HepG2 (cell line): Measurements from ENCODE around the gene STK32A. TPM values are rescaled to one million over a fixed set of nuclear protein-coding genes. Genes with fewer than 3 reads are reported as not detected.

Experiments used
- ATAC-seq: fragments of 200-7000 bp; cut with Tn5 transposase; 3 replicates; pipeline ENCODE4 v1.9.1; 2020; ENCODE audit warnings: mild to moderate bottlenecking, moderate library complexity
- BruUV-seq: library from RNA; stranded (reverse); fragments of 400-500 nt; replicated peaks from 2 replicates; lab custom pipeline; 2021; lab: Mats Ljungman, UMichigan
- CTCF ChIA-PET: fragments of 300-600 bp; formaldehyde crosslinking; extraction: SDS; loops from one replicate; lab custom pipeline; 2021; ENCODE audit warnings: low total read pairs, inconsistent platforms, low intra/inter-chr PET ratio; lab: Yijun Ruan, JAX
- POLR2A ChIA-PET: fragments of 350-600 bp; sonication (Branson Sonifier 250); formaldehyde crosslinking; loops from one replicate; lab custom pipeline; 2020; ENCODE audit warnings: antibody characterized with exemption, inconsistent platforms; lab: Yijun Ruan, JAX
- DNase-seq: peaks from one replicate; pipeline ENCODE4 v3.0.0-alpha.2; 2015; ENCODE audit warnings: low spot score
- FAIRE-seq: peaks from 3 replicates; lab custom pipeline; 2011; peaks lifted over from hg19 to GRCh38; lab: Jason Lieb, UNC
- H2AFZ ChIP-seq: one replicate; pipeline ENCODE4 v1.6.1; 2011; ENCODE audit warnings: low read length, inconsistent platforms
- H3K27ac ChIP-seq: fragments of 300-600 bp; 3 replicates; pipeline ENCODE4 v1.8.0; 2011; ENCODE audit warnings: mixed run types, mild to moderate bottlenecking, mixed read lengths, low read length, inconsistent platforms; ENCODE audit not compliant: insufficient read depth; ENCODE audit errors: extremely low read length
- H3K27me3 ChIP-seq, 2 experiments: fragments of 200-600 bp in 1 of 2; 2 replicates in 1 of 2; 3 replicates in 1 of 2; pipeline versions ENCODE4 v1.6.0 to v1.8.0; 2011; ENCODE audit warnings: low read length in 2 of 2, mild to moderate bottlenecking in 2 of 2, moderate library complexity in 2 of 2, inconsistent platforms in 1 of 2; ENCODE audit not compliant: insufficient read depth in 2 of 2, control insufficient read depth in 1 of 2
- H3K36me3 ChIP-seq, 2 experiments: fragments of 200-600 bp in 1 of 2; replicated peaks in 1 of 2; 2 replicates in 1 of 2; 3 replicates in 1 of 2; pipeline versions ENCODE4 v1.5.1 to v1.8.0; 2011; ENCODE audit warnings: low read length in 2 of 2, inconsistent platforms in 1 of 2; ENCODE audit not compliant: insufficient read depth in 2 of 2, control insufficient read depth in 1 of 2
- H3K4me1 ChIP-seq: 2 replicates; pipeline ENCODE4 v1.5.1; 2012; ENCODE audit warnings: low read length, inconsistent platforms; ENCODE audit not compliant: insufficient read depth
- H3K4me2 ChIP-seq: 2 replicates; pipeline ENCODE4 v1.6.0; 2011; ENCODE audit warnings: low read depth, low read length, inconsistent platforms
- H3K4me3 ChIP-seq, 3 experiments: fragments of 200-600 bp in 1 of 3; sonication (generic), shearing (Covaris generic) in 1 of 3; replicated peaks in 1 of 3; 2 replicates each; pipeline ENCODE4 v1.5.1; 2011 to 2016; ENCODE audit warnings: low read length in 3 of 3, inconsistent platforms in 2 of 3, low read depth in 2 of 3, mild to moderate bottlenecking in 2 of 3, control low read depth in 1 of 3, mixed read lengths in 1 of 3; ENCODE audit not compliant: insufficient read depth in 1 of 3
- H3K79me2 ChIP-seq: one replicate; pipeline ENCODE4 v1.6.1; 2011; ENCODE audit warnings: low read length, inconsistent platforms; ENCODE audit not compliant: insufficient read depth
- H3K9ac ChIP-seq: 2 replicates; pipeline ENCODE4 v1.6.0; 2011; ENCODE audit warnings: mild to moderate bottlenecking, low read depth, low read length, inconsistent platforms; ENCODE audit not compliant: insufficient read depth
- H3K9me3 ChIP-seq: 2 replicates; pipeline ENCODE4 v1.5.1; 2012; ENCODE audit warnings: mild to moderate bottlenecking, low read length
- H4K20me1 ChIP-seq: 2 replicates; pipeline ENCODE4 v1.6.0; 2011; ENCODE audit warnings: inconsistent platforms, mild to moderate bottlenecking, low read length, moderate library complexity; ENCODE audit not compliant: insufficient read depth
- ISX ChIP-seq: sonication (generic); formaldehyde crosslinking; conservative IDR thresholded peaks from 2 replicates; pipeline ENCODE4 v1.5.0; 2020; ENCODE audit warnings: missing genetic modification reagents
- MYC ChIP-seq: sonication (generic); formaldehyde crosslinking; IDR thresholded peaks from 2 replicates; pipeline ENCODE4 v1.9.0; 2021; ENCODE audit warnings: missing genetic modification reagents, borderline replicate concordance
- NKX3-1 ChIP-seq: sonication (generic); formaldehyde crosslinking; IDR thresholded peaks from 2 replicates; pipeline ENCODE4 v1.5.0; 2020; ENCODE audit warnings: missing genetic modification reagents
- RAD51 ChIP-seq: fragments of 450-650 bp; IDR thresholded peaks from 2 replicates; pipeline ENCODE4 v1.6.1; 2016; ENCODE audit warnings: borderline replicate concordance
- ZNF674 ChIP-seq: sonication (generic); formaldehyde crosslinking; IDR thresholded peaks from 2 replicates; pipeline ENCODE4 v1.5.0; 2020; ENCODE audit warnings: low read depth, mild to moderate bottlenecking, missing genetic modification reagents
- ZNF768 ChIP-seq: sonication (generic); formaldehyde crosslinking; IDR thresholded peaks from 2 replicates; pipeline ENCODE4 v1.4.0; 2020; ENCODE audit warnings: missing genetic modification reagents
- ZNF780A ChIP-seq: sonication (generic); formaldehyde crosslinking; IDR thresholded peaks from 2 replicates; pipeline ENCODE4 v1.8.0; 2022; ENCODE audit warnings: mild to moderate bottlenecking, missing genetic modification reagents, moderate library complexity
- WGBS: methylation state at CpG from one replicate; pipeline ENCODE4 v1.1.6; 2017; ENCODE audit warnings: low lambda C conversion rate; 5-methylcytosine and 5-hydroxymethylcytosine counted together
- in situ Hi-C: cut with HindIII; loops from 2 replicates; pipeline ENCODE4 v1.10.0; 2017; ENCODE audit warnings: low pct_unique_long_range_greater_than_20kb; ENCODE audit not compliant: extremely low pct_ligation_motif_present
- intact Hi-C: fragments of 100-400 bp; cut with micrococcal nuclease; formaldehyde crosslinking; loops from one replicate; pipeline ENCODE4 v1.10.0; 2022; ENCODE audit not compliant: unreplicated experiment
- polyA plus RNA-seq, 8 experiments: library from polyadenylated mRNA; depleted of rRNA in 3 of 8; stranded (reverse) in 7 of 8; unstranded in 1 of 8; fragments of >200 nt; fragmentation: Illumina TruSeq in 4 of 8; extraction: Trizol in 4 of 8; gene quantifications; 2 replicates each; pipeline versions ENCODE4 v1.2.1 to v1.2.3, GENCODE V29; 2011 to 2016; ENCODE audit warnings: low read depth in 4 of 8, missing spikeins in 1 of 8, mixed read lengths in 1 of 8; ENCODE audit not compliant: insufficient read depth in 1 of 8
- total RNA-seq, 5 experiments: library from RNA; depleted of rRNA; stranded (reverse); fragments of >200 nt; fragmentation: Illumina TruSeq; extraction: Trizol; gene quantifications; 2 replicates each; pipeline ENCODE4 v1.2.3, GENCODE V29; 2016; ENCODE audit warnings: low read depth in 1 of 5
- TF ChIP-seq, protein P1 (sequence below): sonication (generic); formaldehyde crosslinking; IDR thresholded peaks from 2 replicates; pipeline ENCODE4 v1.5.0; 2020; ENCODE audit warnings: mild to moderate bottlenecking, missing genetic modification reagents, moderate library complexity
- TF ChIP-seq, protein P2 (sequence below): sonication (generic); formaldehyde crosslinking; conservative IDR thresholded peaks from 2 replicates; pipeline ENCODE4 v1.4.0; 2020; ENCODE audit warnings: missing genetic modification reagents
- TF ChIP-seq, protein P3 (sequence below): sonication (generic); formaldehyde crosslinking; IDR thresholded peaks from 2 replicates; pipeline ENCODE4 v1.5.0; 2020; ENCODE audit warnings: missing genetic modification reagents, mild to moderate bottlenecking, borderline replicate concordance
- TF ChIP-seq, protein P4 (sequence below): sonication (generic); formaldehyde crosslinking; IDR thresholded peaks from 2 replicates; pipeline ENCODE4 v1.5.0; 2020; ENCODE audit warnings: mild to moderate bottlenecking, missing genetic modification reagents

STK32A gene
- total and polyA plus RNA-seq, 2 of the 13 experiments (the other 11 are each of a cell fraction or from before 2014, with no cell fraction given), result not detected

DNA sequence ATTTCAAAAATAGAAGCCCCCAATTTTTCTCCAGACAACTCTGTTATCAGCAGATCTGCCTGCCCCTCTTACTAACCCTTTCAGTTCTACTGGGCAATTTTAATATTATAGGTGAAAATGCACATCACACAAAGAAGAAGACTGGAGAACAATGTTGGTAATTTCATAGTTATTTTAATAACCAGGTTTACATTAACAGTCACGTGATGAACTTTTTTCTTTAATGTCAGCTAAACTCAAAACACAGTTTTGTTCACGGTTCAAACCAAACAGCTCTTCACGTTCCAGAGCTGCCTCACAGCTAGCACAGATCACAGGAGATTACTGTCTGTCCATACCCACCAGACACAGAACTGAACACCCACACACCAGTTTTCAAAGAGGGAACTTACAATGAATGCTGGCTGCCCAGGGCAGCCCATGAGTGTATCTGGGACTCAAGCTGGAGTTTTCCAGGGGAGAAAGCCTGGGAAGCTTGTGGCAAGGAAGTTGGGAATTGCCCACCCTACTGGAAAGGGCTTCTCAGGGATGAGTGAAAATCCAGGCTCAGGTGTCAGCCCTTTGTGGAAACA, 155.9 kb downstream of the STK32A start:
- ChIA-PET CTCF (no interaction called here), POLR2A (no interaction called here)
- Histone ChIP-seq H3K4me1 (no peaks in the 10 kb centered on the region), H3K27me3 (0 out of 5 replicates have a peak, but pooled peaks cover 0 to 4% of the 10 kb centered on the region in 2 experiments), H3K9me3 (no peaks in the 10 kb centered on the region), H3K4me2 (no peak overlapping the region), H3K9ac (no peak overlapping the region), H4K20me1 (no peaks in the 10 kb centered on the region), H3K4me3 (no peak overlapping the region), H3K36me3 (no peaks in the 10 kb centered on the region), H2AFZ (no peak overlapping the region), H3K27ac (no peak overlapping the region), H3K79me2 (no peaks in the 10 kb centered on the region)
- in situ Hi-C loops, result no loop called here
- DNase-seq (no peak), FAIRE-seq (no peak), ATAC-seq (no peak)
- TF ChIP-seq RAD51 (peak; percentile 55; the same call in 1 of the 2 replicates), NKX3-1 (no peak), ZNF780A (CRISPR knock-in tag) (no peak)
- under 1% methylated on average over 3 of the region's 3 CpGs for WGBS
- intact Hi-C loops, result loop anchor here (10.0 kb wide), 1 partner anchor 166 kb away; no protein-coding TSS in a partner anchor
- no TSS peak for BruUV-seq

DNA sequence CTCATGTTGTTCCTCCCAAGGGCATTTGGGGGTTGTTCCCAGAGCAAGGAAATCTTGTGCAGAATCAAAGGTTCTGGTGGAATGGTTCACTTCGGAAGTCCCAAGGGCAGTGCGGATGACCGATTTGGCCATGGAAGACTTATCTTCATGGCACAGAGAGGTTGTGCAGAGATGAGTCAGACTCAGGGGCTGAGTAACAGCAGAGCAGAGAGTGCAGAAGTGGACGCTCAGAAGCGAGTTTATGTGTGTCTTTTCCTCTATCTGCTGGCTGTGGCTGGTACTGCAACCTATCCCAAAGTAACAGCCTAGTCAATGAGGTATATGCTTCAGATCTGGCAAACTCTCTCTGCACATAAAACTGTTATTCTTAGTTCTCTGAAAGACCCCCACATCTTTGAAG, 157.0 kb downstream of the STK32A start:
- DNase-seq, result peak; percentile 25
- in situ Hi-C loops, result no loop called here
- CTCF ChIA-PET, result no interaction called here
- POLR2A ChIA-PET, result no interaction called here
- Histone ChIP-seq H3K79me2 (no peaks in the 10 kb centered on the region), H3K4me2 (no peak overlapping the region), H3K9me3 (no peaks in the 10 kb centered on the region), H3K4me1 (no peaks in the 10 kb centered on the region), H2AFZ (no peak overlapping the region), H3K9ac (no peak overlapping the region), H3K36me3 (no peaks in the 10 kb centered on the region), H3K27me3 (0 out of 5 replicates have a peak, but pooled peaks cover 0 to 4% of the 10 kb centered on the region in 2 experiments), H3K27ac (no peak overlapping the region), H3K4me3 (no peak overlapping the region), H4K20me1 (no peaks in the 10 kb centered on the region)
- intact Hi-C loops, result loop anchor here (10.0 kb wide), 1 partner anchor 167 kb away; no protein-coding TSS in a partner anchor
- no TSS peak for BruUV-seq
- ATAC-seq, result peak; percentile 98
- FAIRE-seq, result peak; percentile 15
- WGBS, result 25% methylated on average over 5 of the region's 5 CpGs
- TF ChIP-seq, protein P1, sequence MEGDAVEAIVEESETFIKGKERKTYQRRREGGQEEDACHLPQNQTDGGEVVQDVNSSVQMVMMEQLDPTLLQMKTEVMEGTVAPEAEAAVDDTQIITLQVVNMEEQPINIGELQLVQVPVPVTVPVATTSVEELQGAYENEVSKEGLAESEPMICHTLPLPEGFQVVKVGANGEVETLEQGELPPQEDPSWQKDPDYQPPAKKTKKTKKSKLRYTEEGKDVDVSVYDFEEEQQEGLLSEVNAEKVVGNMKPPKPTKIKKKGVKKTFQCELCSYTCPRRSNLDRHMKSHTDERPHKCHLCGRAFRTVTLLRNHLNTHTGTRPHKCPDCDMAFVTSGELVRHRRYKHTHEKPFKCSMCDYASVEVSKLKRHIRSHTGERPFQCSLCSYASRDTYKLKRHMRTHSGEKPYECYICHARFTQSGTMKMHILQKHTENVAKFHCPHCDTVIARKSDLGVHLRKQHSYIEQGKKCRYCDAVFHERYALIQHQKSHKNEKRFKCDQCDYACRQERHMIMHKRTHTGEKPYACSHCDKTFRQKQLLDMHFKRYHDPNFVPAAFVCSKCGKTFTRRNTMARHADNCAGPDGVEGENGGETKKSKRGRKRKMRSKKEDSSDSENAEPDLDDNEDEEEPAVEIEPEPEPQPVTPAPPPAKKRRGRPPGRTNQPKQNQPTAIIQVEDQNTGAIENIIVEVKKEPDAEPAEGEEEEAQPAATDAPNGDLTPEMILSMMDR, result peak; percentile 34
- TF ChIP-seq ISX (CRISPR knock-in tag), result no peak
- TF ChIP-seq ZNF674 (CRISPR knock-in tag), result no peak
- no peak for TF ChIP-seq MYC (CRISPR knock-in tag)
- TF ChIP-seq, protein P2, sequence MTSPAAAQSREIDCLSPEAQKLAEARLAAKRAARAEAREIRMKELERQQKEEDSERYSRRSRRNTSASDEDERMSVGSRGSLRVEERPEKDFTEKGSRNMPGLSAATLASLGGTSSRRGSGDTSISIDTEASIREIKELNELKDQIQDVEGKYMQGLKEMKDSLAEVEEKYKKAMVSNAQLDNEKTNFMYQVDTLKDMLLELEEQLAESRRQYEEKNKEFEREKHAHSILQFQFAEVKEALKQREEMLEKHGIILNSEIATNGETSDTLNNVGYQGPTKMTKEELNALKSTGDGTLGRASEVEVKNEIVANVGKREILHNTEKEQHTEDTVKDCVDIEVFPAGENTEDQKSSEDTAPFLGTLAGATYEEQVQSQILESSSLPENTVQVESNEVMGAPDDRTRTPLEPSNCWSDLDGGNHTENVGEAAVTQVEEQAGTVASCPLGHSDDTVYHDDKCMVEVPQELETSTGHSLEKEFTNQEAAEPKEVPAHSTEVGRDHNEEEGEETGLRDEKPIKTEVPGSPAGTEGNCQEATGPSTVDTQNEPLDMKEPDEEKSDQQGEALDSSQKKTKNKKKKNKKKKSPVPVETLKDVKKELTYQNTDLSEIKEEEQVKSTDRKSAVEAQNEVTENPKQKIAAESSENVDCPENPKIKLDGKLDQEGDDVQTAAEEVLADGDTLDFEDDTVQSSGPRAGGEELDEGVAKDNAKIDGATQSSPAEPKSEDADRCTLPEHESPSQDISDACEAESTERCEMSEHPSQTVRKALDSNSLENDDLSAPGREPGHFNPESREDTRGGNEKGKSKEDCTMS (CRISPR knock-in tag), result no peak
- TF ChIP-seq, protein P3, sequence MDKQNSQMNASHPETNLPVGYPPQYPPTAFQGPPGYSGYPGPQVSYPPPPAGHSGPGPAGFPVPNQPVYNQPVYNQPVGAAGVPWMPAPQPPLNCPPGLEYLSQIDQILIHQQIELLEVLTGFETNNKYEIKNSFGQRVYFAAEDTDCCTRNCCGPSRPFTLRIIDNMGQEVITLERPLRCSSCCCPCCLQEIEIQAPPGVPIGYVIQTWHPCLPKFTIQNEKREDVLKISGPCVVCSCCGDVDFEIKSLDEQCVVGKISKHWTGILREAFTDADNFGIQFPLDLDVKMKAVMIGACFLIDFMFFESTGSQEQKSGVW (CRISPR knock-in tag), result no peak
- TF ChIP-seq, protein P4, sequence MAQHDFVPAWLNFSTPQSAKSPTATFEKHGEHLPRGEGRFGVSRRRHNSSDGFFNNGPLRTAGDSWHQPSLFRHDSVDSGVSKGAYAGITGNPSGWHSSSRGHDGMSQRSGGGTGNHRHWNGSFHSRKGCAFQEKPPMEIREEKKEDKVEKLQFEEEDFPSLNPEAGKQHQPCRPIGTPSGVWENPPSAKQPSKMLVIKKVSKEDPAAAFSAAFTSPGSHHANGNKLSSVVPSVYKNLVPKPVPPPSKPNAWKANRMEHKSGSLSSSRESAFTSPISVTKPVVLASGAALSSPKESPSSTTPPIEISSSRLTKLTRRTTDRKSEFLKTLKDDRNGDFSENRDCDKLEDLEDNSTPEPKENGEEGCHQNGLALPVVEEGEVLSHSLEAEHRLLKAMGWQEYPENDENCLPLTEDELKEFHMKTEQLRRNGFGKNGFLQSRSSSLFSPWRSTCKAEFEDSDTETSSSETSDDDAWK (CRISPR knock-in tag), result no peak
- TF ChIP-seq ZNF768 (CRISPR knock-in tag), result peak; percentile 30; the same call in 1 of the 2 replicates
